Measurements from ENCODE around the gene GALNT10.

- TF ChIP-seq CTCF (IDR thresholded peaks at IDR 0.05; ENCODE audit: low read depth, low read length, poor library complexity, severe bottlenecking), result no peak
- TF ChIP-seq EZH2phosphoT487 (IDR thresholded peaks at IDR 0.05; ENCODE audit: borderline replicate concordance, low read length), result no peak
Observed at GRCh38 chr5:154419236-154419635, 228.7 kb downstream of the GALNT10 start.
